Cardiac fibroblast (primary cell): ENCODE data around the gene CHMP2A.
A peak's percentile ranks its signal among the peaks of the same experiment; 100 is the strongest.
"Not testable (repeated sequence)": the region's sequence is repeated elsewhere in the genome, so short reads cannot be mapped to it uniquely, and the experiment has no call there.

Experiments used
- DNase-seq, 2 donors: peaks; one replicate each; pipeline versions ENCODE4 v3.0.0 to v3.0.0-alpha.2; 2010; ENCODE audit warnings: low read depth in 2 of 2
- H3K4me3 ChIP-seq, 2 donors: replicated peaks in 1 of 2; 1 replicate in 1 of 2; 2 replicates in 1 of 2; pipeline ENCODE4 v1.5.1; 2011; ENCODE audit warnings: low read depth in 2 of 2, low read length in 2 of 2, mild to moderate bottlenecking in 2 of 2, moderate library complexity in 1 of 2
- CTCF ChIP-seq: IDR thresholded peaks from one replicate; pipeline ENCODE4 v1.5.1; 2011; ENCODE audit warnings: low read depth, mild to moderate bottlenecking, low read length, inconsistent platforms

The CHMP2A gene

GRCh38 chr19:58581227-58582141, 26.6 kb upstream of the CHMP2A start:
- DNase-seq, result peak; percentile 90 to 94
- H3K4me3 ChIP-seq, result no peak overlapping the region
- TF ChIP-seq CTCF, result peak; percentile 99

GRCh38 chr19:58579473-58580142, 24.7 kb upstream of the CHMP2A start:
- DNase-seq, result no peak
- no peak overlapping the region for H3K4me3 ChIP-seq
- no peak for TF ChIP-seq CTCF

GRCh38 chr19:58578012-58578925, 23.4 kb upstream of the CHMP2A start:
- DNase-seq, result no peak
- no peak overlapping the region for H3K4me3 ChIP-seq
- no peak for TF ChIP-seq CTCF

- DNase-seq, H3K4me3 ChIP-seq: not testable (repeated sequence)
These were observed 22.7 kb upstream of the CHMP2A start for GRCh38 chr19:58577581-58577980.

GRCh38 chr19:58575183-58576041, 20.5 kb upstream of the CHMP2A start:
- peak; percentile 10 for TF ChIP-seq CTCF
- H3K4me3 ChIP-seq, result peak overlapping the region; percentile 83 to 86
- peak; percentile 94 to 95 for DNase-seq

- peak overlapping the region; percentile 85 to 94 for H3K4me3 ChIP-seq
- DNase-seq, result no peak
- no peak for TF ChIP-seq CTCF
These were observed 18.8 kb upstream of the CHMP2A start for GRCh38 chr19:58573658-58574164.
